Inflammatory macrophage (primary cell): ENCODE measurements around the gene ZNF648.
A peak's percentile ranks its signal among the peaks of the same experiment; 100 is the strongest.
"Not testable (repeated sequence)": the region's sequence is repeated elsewhere in the genome, so short reads cannot be mapped to it uniquely, and the experiment has no call there.

Source experiments
- DNase-seq, 2 donors: peaks; one replicate each; pipeline ENCODE4 v3.0.0-alpha.2; 2020 to 2022

ZNF648 gene

GRCh38 chr1:182029379-182030331, 31.9 kb downstream of the ZNF648 start:
- DNase-seq: peak; percentile 94 to 95

- no peak for DNase-seq
Observed at GRCh38 chr1:182029002-182029378, 32.5 kb downstream of the ZNF648 start.

- DNase-seq: peak in 1 of 2 donors; percentile 2
Observed at GRCh38 chr1:182015360-182015759, 46.2 kb downstream of the ZNF648 start.

- DNase-seq: not testable (repeated sequence)
Observed at GRCh38 chr1:182010800-182011370, 50.6 kb downstream of the ZNF648 start.

GRCh38 chr1:182005398-182005797, 56.1 kb downstream of the ZNF648 start:
- not testable (repeated sequence) for DNase-seq

GRCh38 chr1:182004601-182005000, 56.9 kb downstream of the ZNF648 start:
- DNase-seq: no peak
